ENCODE data around the gene SNX32. TPM values are rescaled to one million over a fixed set of nuclear protein-coding genes. Genes with fewer than 3 reads are reported as not detected.

SNX32 gene
- total and polyA plus RNA-seq, 9 of the 15 experiments (the other 6 are each of a cell fraction or from before 2014, with no cell fraction given) = 0.03 TPM; not detected in 7

GRCh38 chr11:65859095-65859811, 25.5 kb downstream of the SNX32 start (continued):
- no peak for TF ChIP-seq ZBTB49 (CRISPR knock-in tag; IDR thresholded peaks at IDR 0.05; ENCODE audit: borderline replicate concordance)
- no peak for TF ChIP-seq ZC3H4 (CRISPR knock-in tag; IDR thresholded peaks at IDR 0.05; ENCODE audit: borderline replicate concordance)
- TF ChIP-seq ZFP30 (CRISPR knock-in tag; IDR thresholded peaks at IDR 0.05; ENCODE audit: borderline replicate concordance) = no peak
- no peak for TF ChIP-seq HNRNPUL1 (IDR thresholded peaks at IDR 0.05; ENCODE audit: low read length)
- TF ChIP-seq E2F3 (CRISPR knock-in tag; IDR thresholded peaks at IDR 0.05) = no peak
- no peak for TF ChIP-seq BRF2 (IDR thresholded peaks at IDR 0.05; ENCODE audit: borderline replicate concordance, insufficient read depth, insufficient read length)
- TF ChIP-seq ZNF175 (CRISPR knock-in tag; IDR thresholded peaks at IDR 0.05; ENCODE audit: low read depth) = peak; percentile 98
- TF ChIP-seq HDGF (IDR thresholded peaks at IDR 0.05) = no peak
- no peak for TF ChIP-seq ARNT (IDR thresholded peaks at IDR 0.05)
- 0 out of 2 replicates have a peak, but pooled peaks have one; percentile 28 for TF ChIP-seq KLF13 (tag; IDR thresholded peaks at IDR 0.05; ENCODE audit: borderline replicate concordance, low read depth)
- TF ChIP-seq XRCC5 (IDR thresholded peaks at IDR 0.05; ENCODE audit: low read depth, low read length) = 0 out of 2 replicates have a peak, but pooled peaks have one; percentile 19
- TF ChIP-seq SNIP1 (IDR thresholded peaks at IDR 0.05; ENCODE audit: low read depth) = no peak
- no peak for TF ChIP-seq ZNF740 (CRISPR knock-in tag; IDR thresholded peaks at IDR 0.05)
- no peak for TF ChIP-seq ZNF740 (tag; IDR thresholded peaks at IDR 0.05)
- TF ChIP-seq SNRNP70 (optimal IDR thresholded peaks at IDR 0.05; ENCODE audit: low read depth, low read length) = no peak
- TF ChIP-seq SIN3B (IDR thresholded peaks at IDR 0.05; ENCODE audit: low read depth) = no peak
- no peak for TF ChIP-seq GATAD2A (IDR thresholded peaks at IDR 0.05)
- no peak for TF ChIP-seq BCOR (IDR thresholded peaks at IDR 0.05)
- TF ChIP-seq THRA (IDR thresholded peaks at IDR 0.05) = no peak
- peak; percentile 98 for TF ChIP-seq POLR2A (conservative IDR thresholded peaks at IDR 0.05)
- no peak for TF ChIP-seq E2F8 (IDR thresholded peaks at IDR 0.05; ENCODE audit: low read depth, partially characterized antibody)
